Esophagus squamous epithelium (tissue), 4 donors: Measurements from ENCODE around the gene CD48.

Source experiments
- CTCF ChIP-seq, 6 experiments: fragments of 450-650 bp in 4 of 6; fragments of 200-600 bp in 2 of 6; sonication (generic) in 2 of 6; IDR thresholded peaks; one replicate each; pipeline ENCODE4 v1.5.1; 2016 to 2019; ENCODE audit warnings: antibody characterized with exemption in 6 of 6, mild to moderate bottlenecking in 4 of 6, moderate library complexity in 4 of 6
- POLR2A ChIP-seq, 4 donors: fragments of 450-650 bp; IDR thresholded peaks; one replicate each; pipeline ENCODE4 v1.6.1; 2017; ENCODE audit warnings: antibody characterized with exemption in 4 of 4, mild to moderate bottlenecking in 4 of 4, moderate library complexity in 3 of 4

DNA sequence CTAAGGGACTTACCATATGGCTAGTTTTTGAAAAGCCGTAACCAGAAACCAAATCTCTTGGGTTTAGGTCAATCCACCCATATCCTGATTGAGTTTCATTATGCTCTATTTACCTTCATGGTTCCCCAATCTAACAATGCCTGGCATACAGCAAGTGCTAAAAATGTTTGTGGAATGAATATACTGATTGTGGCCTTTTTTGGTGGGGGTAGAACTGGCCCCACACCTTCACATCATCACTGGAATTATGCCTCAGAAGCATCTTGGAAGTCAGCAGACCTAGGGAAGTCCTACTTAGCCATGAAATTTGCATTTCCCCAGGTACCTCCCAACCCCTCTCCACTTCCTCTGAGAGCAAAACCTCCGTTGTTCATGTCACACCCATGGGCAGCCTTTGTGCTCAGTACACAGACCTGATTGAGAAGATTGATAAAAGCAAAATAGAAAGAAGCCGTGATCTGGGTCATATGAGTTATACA is 47.0 kb downstream of the CD48 start:
- TF ChIP-seq CTCF (IDR thresholded peaks at IDR 0.05) (no peak), POLR2A (IDR thresholded peaks at IDR 0.05) (no peak)
